Endothelial cell of umbilical vein (primary cell): ENCODE data around the gene PIGM.

Experiments
- CTCF ChIP-seq, 2 donors: IDR thresholded peaks; 1 replicate in 1 of 2; 2 replicates in 1 of 2; pipeline ENCODE4 v1.5.1; 2011; ENCODE audit warnings: low read length in 2 of 2, mild to moderate bottlenecking in 2 of 2, moderate library complexity in 2 of 2, control low read depth in 1 of 2, inconsistent platforms in 1 of 2, low read depth in 1 of 2; ENCODE audit not compliant: insufficient read depth in 1 of 2; ENCODE audit errors: extremely low read depth in 1 of 2
- FOS ChIP-seq: IDR thresholded peaks from 2 replicates; pipeline ENCODE4 v1.6.1; 2011; ENCODE audit warnings: mild to moderate bottlenecking, low read length, moderate library complexity, borderline replicate concordance; ENCODE audit not compliant: insufficient read depth
- GATA2 ChIP-seq: IDR thresholded peaks from 2 replicates; pipeline ENCODE4 v1.7.0; 2011; ENCODE audit warnings: low read depth, mild to moderate bottlenecking, moderate library complexity, mixed read lengths, low read length; ENCODE audit not compliant: insufficient read length, insufficient read depth
- POLR2A ChIP-seq: IDR thresholded peaks from 2 replicates; pipeline ENCODE4 v1.6.1; 2012; ENCODE audit warnings: low read depth, mild to moderate bottlenecking, control low read depth, low read length
- POLR2AphosphoS5 ChIP-seq: IDR thresholded peaks from 2 replicates; pipeline ENCODE4 v1.6.1; 2012; ENCODE audit warnings: low read depth, mild to moderate bottlenecking, control low read depth, low read length, moderate library complexity; ENCODE audit not compliant: insufficient read depth

DNA sequence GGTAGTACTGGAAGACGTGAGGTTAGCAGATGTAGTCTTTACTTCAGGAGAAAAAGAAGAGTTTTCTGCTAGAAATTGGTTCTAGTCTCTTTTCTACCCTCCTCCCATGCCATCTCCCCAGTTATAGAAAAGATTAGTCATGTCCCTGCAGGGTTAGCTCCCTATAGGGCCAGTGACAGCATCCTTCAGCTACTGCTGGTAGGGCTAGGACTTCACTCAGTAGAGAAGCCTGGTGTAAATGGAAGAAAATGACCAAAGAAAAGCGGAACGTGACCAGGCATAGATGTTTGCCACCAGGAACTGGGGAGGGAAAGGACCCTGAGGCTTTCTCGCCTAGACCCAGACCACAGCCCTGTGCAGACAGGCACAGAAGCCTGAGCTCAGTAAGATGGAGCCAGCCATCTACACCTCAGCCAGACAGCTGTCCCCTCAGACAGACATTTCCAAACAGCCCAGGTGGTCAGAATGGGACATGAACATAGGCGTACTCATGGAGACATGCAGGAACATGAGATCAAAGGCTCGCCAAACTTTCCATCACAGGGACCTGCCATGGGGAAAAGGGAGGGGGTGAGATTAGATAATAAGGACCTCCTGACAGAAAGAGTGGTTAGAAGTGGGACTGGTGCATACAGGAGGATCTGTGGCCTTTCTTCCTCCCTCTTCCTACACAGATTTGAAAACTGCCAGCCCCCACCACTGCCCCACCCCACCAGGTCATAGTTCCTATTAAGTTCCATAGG is 54.3 kb downstream of the PIGM start:
- TF ChIP-seq POLR2A: no peak
- TF ChIP-seq CTCF (IDR thresholded peaks at IDR 0.05; ENCODE audit: extremely low read depth in 1 of 2, insufficient read depth in 1 of 2, low read depth in 1 of 2, low read length in 2 of 2): no peak
- no peak for TF ChIP-seq GATA2
- no peak for TF ChIP-seq FOS
- TF ChIP-seq POLR2AphosphoS5: no peak
